ENCODE results near the gene GRAMD2A. TPM values are rescaled to one million over a fixed set of nuclear protein-coding genes. Genes with fewer than 3 reads are reported as not detected.

GRAMD2A gene
- total and polyA plus RNA-seq, 2 experiments from 2014 or later = 0.70 to 2.8 TPM

DNA sequence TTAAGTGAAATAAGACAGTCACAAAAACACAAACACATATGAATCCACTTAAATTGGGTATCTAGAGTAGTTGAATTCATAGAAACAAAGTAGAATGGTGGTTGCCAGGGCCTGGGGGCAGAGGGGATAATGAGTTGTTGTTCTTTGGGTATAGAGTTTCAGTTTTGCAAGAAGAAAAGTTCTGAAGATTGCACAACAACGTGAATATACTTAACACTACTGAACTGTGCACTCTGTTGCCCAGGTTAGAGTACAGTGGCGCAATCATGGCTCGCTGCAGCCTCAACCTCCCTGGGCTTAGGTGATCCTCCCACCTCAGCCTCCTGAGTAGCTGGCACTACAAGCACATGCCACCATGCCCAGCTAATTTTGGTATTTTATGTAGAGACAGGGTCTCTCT is 14.9 kb downstream of the GRAMD2A start:
- Mint-ChIP-seq H3K4me3 (no peak overlapping the region), H3K9me3 (no peaks in the 10 kb centered on the region), H3K27me3 (ENCODE audit: insufficient read depth, low read depth, poor library complexity) (peaks cover 14% of the 10 kb centered on the region), H3K4me1 (peaks cover 15% of the 10 kb centered on the region; the same call in 2 of the 3 replicates), H3K36me3 (ENCODE audit: low read depth) (no peaks in the 10 kb centered on the region), H3K27ac (no peak overlapping the region)
- Histone ChIP-seq H3F3A (replicated peaks; ENCODE audit: low read depth) (0 out of 2 replicates have a peak, but pooled peaks cover 7% of the 10 kb centered on the region), H4K20me1 (replicated peaks; ENCODE audit: insufficient read depth) (no peaks in the 10 kb centered on the region), H2AFZ (no peak overlapping the region), H3K79me2 (replicated peaks; ENCODE audit: insufficient read depth) (no peaks in the 10 kb centered on the region), H3K9me2 (ENCODE audit: insufficient read depth) (no peaks in the 10 kb centered on the region), H3K27me3 (ENCODE audit: insufficient read depth) (peaks cover 17% of the 10 kb centered on the region; the same call in 1 of the 2 replicates), H3K4me1 (ENCODE audit: insufficient read depth) (peaks cover 4% of the 10 kb centered on the region), H3K4me2 (no peak overlapping the region), H3K36me3 (ENCODE audit: insufficient read depth) (no peaks in the 10 kb centered on the region), H3K27ac (ENCODE audit: low read depth) (no peak overlapping the region), H3K4me3 (no peak overlapping the region)
- TF ChIP-seq ZNF114 (CRISPR knock-in tag; IDR thresholded peaks at IDR 0.05) = no peak
- no peak for TF ChIP-seq EZH2 (IDR thresholded peaks at IDR 0.05; ENCODE audit: low read depth, unreplicated experiment)
- TF ChIP-seq, protein P1, sequence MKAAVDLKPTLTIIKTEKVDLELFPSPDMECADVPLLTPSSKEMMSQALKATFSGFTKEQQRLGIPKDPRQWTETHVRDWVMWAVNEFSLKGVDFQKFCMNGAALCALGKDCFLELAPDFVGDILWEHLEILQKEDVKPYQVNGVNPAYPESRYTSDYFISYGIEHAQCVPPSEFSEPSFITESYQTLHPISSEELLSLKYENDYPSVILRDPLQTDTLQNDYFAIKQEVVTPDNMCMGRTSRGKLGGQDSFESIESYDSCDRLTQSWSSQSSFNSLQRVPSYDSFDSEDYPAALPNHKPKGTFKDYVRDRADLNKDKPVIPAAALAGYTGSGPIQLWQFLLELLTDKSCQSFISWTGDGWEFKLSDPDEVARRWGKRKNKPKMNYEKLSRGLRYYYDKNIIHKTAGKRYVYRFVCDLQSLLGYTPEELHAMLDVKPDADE (IDR thresholded peaks at IDR 0.05) = no peak
- no peak for TF ChIP-seq CTCF (conservative IDR thresholded peaks at IDR 0.05; ENCODE audit: low read depth in 2 of 2)
- TF ChIP-seq NANOG (IDR thresholded peaks at IDR 0.05; ENCODE audit: borderline replicate concordance) = no peak
- TF ChIP-seq POLR2AphosphoS5 (IDR thresholded peaks at IDR 0.05; ENCODE audit: low read depth) = no peak
- TF ChIP-seq ZNF462 (CRISPR knock-in tag; IDR thresholded peaks at IDR 0.05) = no peak
- TF ChIP-seq CREB1 (CRISPR knock-in tag; IDR thresholded peaks at IDR 0.05; ENCODE audit: low read depth) = no peak
- TF ChIP-seq STAT1 (IDR thresholded peaks at IDR 0.05; ENCODE audit: unreplicated experiment) = no peak
- TF ChIP-seq, protein P2, sequence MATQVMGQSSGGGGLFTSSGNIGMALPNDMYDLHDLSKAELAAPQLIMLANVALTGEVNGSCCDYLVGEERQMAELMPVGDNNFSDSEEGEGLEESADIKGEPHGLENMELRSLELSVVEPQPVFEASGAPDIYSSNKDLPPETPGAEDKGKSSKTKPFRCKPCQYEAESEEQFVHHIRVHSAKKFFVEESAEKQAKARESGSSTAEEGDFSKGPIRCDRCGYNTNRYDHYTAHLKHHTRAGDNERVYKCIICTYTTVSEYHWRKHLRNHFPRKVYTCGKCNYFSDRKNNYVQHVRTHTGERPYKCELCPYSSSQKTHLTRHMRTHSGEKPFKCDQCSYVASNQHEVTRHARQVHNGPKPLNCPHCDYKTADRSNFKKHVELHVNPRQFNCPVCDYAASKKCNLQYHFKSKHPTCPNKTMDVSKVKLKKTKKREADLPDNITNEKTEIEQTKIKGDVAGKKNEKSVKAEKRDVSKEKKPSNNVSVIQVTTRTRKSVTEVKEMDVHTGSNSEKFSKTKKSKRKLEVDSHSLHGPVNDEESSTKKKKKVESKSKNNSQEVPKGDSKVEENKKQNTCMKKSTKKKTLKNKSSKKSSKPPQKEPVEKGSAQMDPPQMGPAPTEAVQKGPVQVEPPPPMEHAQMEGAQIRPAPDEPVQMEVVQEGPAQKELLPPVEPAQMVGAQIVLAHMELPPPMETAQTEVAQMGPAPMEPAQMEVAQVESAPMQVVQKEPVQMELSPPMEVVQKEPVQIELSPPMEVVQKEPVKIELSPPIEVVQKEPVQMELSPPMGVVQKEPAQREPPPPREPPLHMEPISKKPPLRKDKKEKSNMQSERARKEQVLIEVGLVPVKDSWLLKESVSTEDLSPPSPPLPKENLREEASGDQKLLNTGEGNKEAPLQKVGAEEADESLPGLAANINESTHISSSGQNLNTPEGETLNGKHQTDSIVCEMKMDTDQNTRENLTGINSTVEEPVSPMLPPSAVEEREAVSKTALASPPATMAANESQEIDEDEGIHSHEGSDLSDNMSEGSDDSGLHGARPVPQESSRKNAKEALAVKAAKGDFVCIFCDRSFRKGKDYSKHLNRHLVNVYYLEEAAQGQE (IDR thresholded peaks at IDR 0.05; ENCODE audit: unreplicated experiment) = no peak
- TF ChIP-seq EZH2phosphoT487 (IDR thresholded peaks at IDR 0.05; ENCODE audit: unreplicated experiment) = no peak
- no peak for TF ChIP-seq JUNB (IDR thresholded peaks at IDR 0.05; ENCODE audit: unreplicated experiment)
- DNase-seq (ENCODE audit: low spot score) = no peak
- ATAC-seq = no peak

Data from GM23338 (cell line).